ENCODE results near the gene AGBL5.
A peak's percentile ranks its signal among the peaks of the same experiment; 100 is the strongest.
"Not testable (repeated sequence)": the region's sequence is repeated elsewhere in the genome, so short reads cannot be mapped to it uniquely, and the experiment has no call there.

Gene AGBL5

GRCh38 chr2:27070653-27071276 is 19.3 kb downstream of the AGBL5 start:
- no peaks in the 10 kb centered on the region for H3K4me1 ChIP-seq (ENCODE audit: control insufficient read depth, insufficient read depth, low read length)
- no peak overlapping the region for H3K27ac ChIP-seq (ENCODE audit: low read length)
- no peak for DNase-seq (ENCODE audit: low read depth, low spot score)
- no CpG with 5 or more reads among the region's 11 CpGs for WGBS (ENCODE audit: insufficient coverage, insufficient read length)
- no peaks in the 10 kb centered on the region for H3K36me3 ChIP-seq (ENCODE audit: control insufficient read depth, insufficient read depth, low read length)
- H3K4me3 ChIP-seq (ENCODE audit: low read length) = peak overlapping the region; percentile 73
- no peaks in the 10 kb centered on the region for H3K9me3 ChIP-seq (ENCODE audit: control insufficient read depth, insufficient read depth, low read length)
- H3K27me3 ChIP-seq (ENCODE audit: control insufficient read depth, insufficient read depth, low read length) = no peaks in the 10 kb centered on the region

GRCh38 chr2:27071277-27071989 is 20.0 kb downstream of the AGBL5 start, which contains the start of gene OST4:
Gene OST4 (minus strand): TSS chr2:27071654.
- WGBS (ENCODE audit: insufficient coverage, insufficient read length) = no CpG with 5 or more reads among the region's 86 CpGs

GRCh38 chr2:27071990-27072830 is 20.7 kb downstream of the AGBL5 start:
- no peak overlapping the region for H3K27ac ChIP-seq (ENCODE audit: low read length)
- H3K4me1 ChIP-seq (ENCODE audit: control insufficient read depth, insufficient read depth, low read length) = no peaks in the 10 kb centered on the region
- no CpG with 5 or more reads among the region's 34 CpGs for WGBS (ENCODE audit: insufficient coverage, insufficient read length)
- H3K36me3 ChIP-seq (ENCODE audit: control insufficient read depth, insufficient read depth, low read length) = no peaks in the 10 kb centered on the region
- no peak for DNase-seq (ENCODE audit: low read depth, low spot score)
- no peaks in the 10 kb centered on the region for H3K9me3 ChIP-seq (ENCODE audit: control insufficient read depth, insufficient read depth, low read length)
- H3K4me3 ChIP-seq (ENCODE audit: low read length) = peak overlapping the region; percentile 73; the same call in 1 of the 2 replicates
- no peaks in the 10 kb centered on the region for H3K27me3 ChIP-seq (ENCODE audit: control insufficient read depth, insufficient read depth, low read length)

More at GRCh38 chr2:27071277-27071989, 20.0 kb downstream of the AGBL5 start, which contains the start of gene OST4:
- no peaks in the 10 kb centered on the region for H3K27me3 ChIP-seq (ENCODE audit: control insufficient read depth, insufficient read depth, low read length)
- peak within 1 kb of the TSS; percentile 73 for H3K4me3 ChIP-seq (ENCODE audit: low read length)
- H3K27ac ChIP-seq (ENCODE audit: low read length) = no peak within 1 kb of the TSS
- no peaks in the 10 kb centered on the region for H3K9me3 ChIP-seq (ENCODE audit: control insufficient read depth, insufficient read depth, low read length)
- no peaks in the 10 kb centered on the region for H3K4me1 ChIP-seq (ENCODE audit: control insufficient read depth, insufficient read depth, low read length)
- no peak for DNase-seq (ENCODE audit: low read depth, low spot score)
- H3K36me3 ChIP-seq (ENCODE audit: control insufficient read depth, insufficient read depth, low read length) = no peaks in the 10 kb centered on the region

GRCh38 chr2:27072920-27073319 is 21.5 kb downstream of the AGBL5 start:
- Histone ChIP-seq H3K4me1 (ENCODE audit: control insufficient read depth, insufficient read depth, low read length) (no peaks in the 10 kb centered on the region), H3K4me3 (ENCODE audit: low read length) (no peak overlapping the region; the same call in 1 of the 2 replicates), H3K27me3 (ENCODE audit: control insufficient read depth, insufficient read depth, low read length) (no peaks in the 10 kb centered on the region), H3K27ac (ENCODE audit: low read length) (no peak overlapping the region), H3K36me3 (ENCODE audit: control insufficient read depth, insufficient read depth, low read length) (no peaks in the 10 kb centered on the region), H3K9me3 (ENCODE audit: control insufficient read depth, insufficient read depth, low read length) (no peaks in the 10 kb centered on the region)
- no CpG with 5 or more reads among the region's 5 CpGs for WGBS (ENCODE audit: insufficient coverage, insufficient read length)
- DNase-seq (ENCODE audit: low read depth, low spot score) = no peak

- H3K4me1 ChIP-seq (ENCODE audit: control insufficient read depth, insufficient read depth, low read length) = peaks cover 6% of the 10 kb centered on the region
These were observed 22.3 kb downstream of the AGBL5 start for GRCh38 chr2:27073782-27074181.

GRCh38 chr2:27074738-27075565 is 23.5 kb downstream of the AGBL5 start:
- Histone ChIP-seq H3K4me1 (ENCODE audit: control insufficient read depth, insufficient read depth, low read length) (peaks cover 6% of the 10 kb centered on the region), H3K27ac (ENCODE audit: low read length) (no peak overlapping the region), H3K36me3 (ENCODE audit: control insufficient read depth, insufficient read depth, low read length) (no peaks in the 10 kb centered on the region; the same call in 1 of the 2 replicates), H3K4me3 (ENCODE audit: low read length) (no peak overlapping the region), H3K9me3 (ENCODE audit: control insufficient read depth, insufficient read depth, low read length) (no peaks in the 10 kb centered on the region), H3K27me3 (ENCODE audit: control insufficient read depth, insufficient read depth, low read length) (no peaks in the 10 kb centered on the region)
- WGBS (ENCODE audit: insufficient coverage, insufficient read length) = no CpG with 5 or more reads among the region's 4 CpGs
- DNase-seq (ENCODE audit: low read depth, low spot score) = no peak

More at GRCh38 chr2:27073782-27074181, 22.3 kb downstream of the AGBL5 start:
- no peaks in the 10 kb centered on the region; the same call in 1 of the 2 replicates for H3K36me3 ChIP-seq (ENCODE audit: control insufficient read depth, insufficient read depth, low read length)
- no peaks in the 10 kb centered on the region for H3K27me3 ChIP-seq (ENCODE audit: control insufficient read depth, insufficient read depth, low read length)
- no peak overlapping the region for H3K27ac ChIP-seq (ENCODE audit: low read length)
- H3K9me3 ChIP-seq (ENCODE audit: control insufficient read depth, insufficient read depth, low read length) = no peaks in the 10 kb centered on the region
- no peak for DNase-seq (ENCODE audit: low read depth, low spot score)
- WGBS (ENCODE audit: insufficient coverage, insufficient read length) = no CpG with 5 or more reads among the region's 2 CpGs
- H3K4me3 ChIP-seq (ENCODE audit: low read length) = no peak overlapping the region

- not testable (repeated sequence) for H3K4me3 ChIP-seq (ENCODE audit: low read length); H3K4me1 ChIP-seq (ENCODE audit: control insufficient read depth, insufficient read depth, low read length); DNase-seq (ENCODE audit: low read depth, low spot score); H3K9me3 ChIP-seq (ENCODE audit: control insufficient read depth, insufficient read depth, low read length); H3K27ac ChIP-seq (ENCODE audit: low read length); H3K27me3 ChIP-seq (ENCODE audit: control insufficient read depth, insufficient read depth, low read length); H3K36me3 ChIP-seq (ENCODE audit: control insufficient read depth, insufficient read depth, low read length)
- no CpG with 5 or more reads among the region's 6 CpGs for WGBS (ENCODE audit: insufficient coverage, insufficient read length)
These were observed 24.1 kb downstream of the AGBL5 start for GRCh38 chr2:27075566-27075871.

- Histone ChIP-seq H3K4me1 (ENCODE audit: control insufficient read depth, insufficient read depth, low read length) (peaks cover 6% of the 10 kb centered on the region), H3K4me3 (ENCODE audit: low read length) (no peak overlapping the region), H3K36me3 (ENCODE audit: control insufficient read depth, insufficient read depth, low read length) (no peaks in the 10 kb centered on the region; the same call in 1 of the 2 replicates), H3K9me3 (ENCODE audit: control insufficient read depth, insufficient read depth, low read length) (no peaks in the 10 kb centered on the region), H3K27ac (ENCODE audit: low read length) (no peak overlapping the region), H3K27me3 (ENCODE audit: control insufficient read depth, insufficient read depth, low read length) (no peaks in the 10 kb centered on the region)
- no peak for DNase-seq (ENCODE audit: low read depth, low spot score)
- WGBS (ENCODE audit: insufficient coverage, insufficient read length) = no CpG with 5 or more reads among the region's 4 CpGs
These were observed 24.9 kb downstream of the AGBL5 start for GRCh38 chr2:27076323-27076722.

GRCh38 chr2:27077231-27077630 is 25.8 kb downstream of the AGBL5 start:
- H3K27ac ChIP-seq (ENCODE audit: low read length) = no peak overlapping the region
- H3K4me1 ChIP-seq (ENCODE audit: control insufficient read depth, insufficient read depth, low read length) = peaks cover 6% of the 10 kb centered on the region
- no peaks in the 10 kb centered on the region for H3K27me3 ChIP-seq (ENCODE audit: control insufficient read depth, insufficient read depth, low read length)
- WGBS (ENCODE audit: insufficient coverage, insufficient read length) = no CpG with 5 or more reads among the region's 7 CpGs
- no peak for DNase-seq (ENCODE audit: low read depth, low spot score)
- no peaks in the 10 kb centered on the region; the same call in 1 of the 2 replicates for H3K36me3 ChIP-seq (ENCODE audit: control insufficient read depth, insufficient read depth, low read length)
- no peaks in the 10 kb centered on the region for H3K9me3 ChIP-seq (ENCODE audit: control insufficient read depth, insufficient read depth, low read length)
- no peak overlapping the region for H3K4me3 ChIP-seq (ENCODE audit: low read length)

Data from iPS DF 6.9 (cell line).